Mucosa of stomach (tissue), 1 donor: Measurements from ENCODE around the gene FCHSD1.

Experiments
- H3K27me3 ChIP-seq: one replicate; pipeline ENCODE4 v1.7.0; 2013; ENCODE audit warnings: mild to moderate bottlenecking, low read length; ENCODE audit not compliant: control insufficient read depth, insufficient read depth
- H3K36me3 ChIP-seq: one replicate; pipeline ENCODE4 v1.7.0; 2013; ENCODE audit warnings: low read length; ENCODE audit not compliant: control insufficient read depth, insufficient read depth
- H3K4me1 ChIP-seq: one replicate; pipeline ENCODE4 v1.7.0; 2013; ENCODE audit warnings: mild to moderate bottlenecking, low read length; ENCODE audit not compliant: control insufficient read depth, insufficient read depth
- H3K4me3 ChIP-seq: one replicate; pipeline ENCODE4 v1.7.0; 2013; ENCODE audit warnings: low read length
- H3K9ac ChIP-seq: one replicate; pipeline ENCODE4 v1.7.0; 2013; ENCODE audit warnings: mild to moderate bottlenecking, low read length, moderate library complexity
- H3K9me3 ChIP-seq: one replicate; pipeline ENCODE4 v1.7.0; 2013; ENCODE audit warnings: mild to moderate bottlenecking, low read length, moderate library complexity; ENCODE audit not compliant: control insufficient read depth
- donor health status: Pancreatic carcinoma.

FCHSD1 gene

DNA sequence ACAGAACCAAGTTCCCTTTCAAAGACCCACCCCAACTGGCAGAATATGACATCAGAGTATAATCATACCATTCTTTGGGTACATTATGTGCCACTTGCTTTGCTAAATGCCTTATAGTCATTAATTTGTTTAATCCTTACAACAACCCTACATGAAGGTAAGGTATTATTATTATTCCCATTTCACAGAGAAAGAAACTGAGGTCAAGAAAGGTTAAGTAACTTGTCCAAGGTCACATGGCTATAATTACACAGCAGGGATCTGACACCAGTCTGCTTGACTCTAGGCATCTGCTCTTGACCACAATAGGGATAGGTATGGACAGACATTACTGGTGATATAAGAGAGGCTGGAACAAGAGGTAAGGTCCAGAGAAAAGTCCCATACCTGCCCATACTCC lies 1.2 kb downstream of the FCHSD1 start:
- Histone ChIP-seq H3K4me1 (peaks cover 12% of the 10 kb centered on the region), H3K27me3 (no peaks in the 10 kb centered on the region), H3K4me3 (no peak overlapping the region), H3K9me3 (no peaks in the 10 kb centered on the region), H3K9ac (no peak overlapping the region), H3K36me3 (no peaks in the 10 kb centered on the region)

DNA sequence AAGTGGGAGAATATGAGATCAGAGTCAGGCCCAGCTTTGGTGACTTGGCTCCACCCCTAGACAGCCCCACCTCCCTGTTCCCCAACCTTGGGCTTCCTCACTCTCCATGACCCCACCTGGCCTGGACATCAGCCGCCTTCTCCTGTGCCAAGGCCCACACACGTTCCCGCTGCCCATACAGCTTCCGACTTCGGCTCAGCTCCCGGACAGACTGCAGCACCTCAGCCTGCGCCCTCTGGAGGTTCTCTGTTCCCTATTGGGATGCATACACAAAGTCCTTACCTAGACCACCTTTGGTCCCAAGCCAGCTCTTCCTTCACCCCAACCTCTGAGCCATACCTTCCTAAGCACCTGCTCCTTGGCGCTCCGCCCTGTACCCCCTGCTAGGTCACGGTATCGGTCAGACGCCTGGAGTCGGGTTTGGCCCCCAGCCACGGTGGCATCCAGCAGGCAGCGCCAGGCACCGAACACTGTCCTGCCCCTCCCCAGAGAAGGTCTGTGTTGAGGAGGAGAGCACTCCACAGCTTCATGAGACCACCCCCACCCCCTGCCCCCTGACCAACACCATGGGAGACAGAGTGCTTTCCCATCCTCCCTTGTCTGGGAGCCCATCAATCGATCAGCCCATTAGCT lies 2.0 kb downstream of the FCHSD1 start:
- H3K9ac ChIP-seq, result no peak overlapping the region
- peaks cover 12% of the 10 kb centered on the region for H3K4me1 ChIP-seq
- no peaks in the 10 kb centered on the region for H3K27me3 ChIP-seq
- no peak overlapping the region for H3K4me3 ChIP-seq
- H3K36me3 ChIP-seq, result no peaks in the 10 kb centered on the region
- no peaks in the 10 kb centered on the region for H3K9me3 ChIP-seq

DNA sequence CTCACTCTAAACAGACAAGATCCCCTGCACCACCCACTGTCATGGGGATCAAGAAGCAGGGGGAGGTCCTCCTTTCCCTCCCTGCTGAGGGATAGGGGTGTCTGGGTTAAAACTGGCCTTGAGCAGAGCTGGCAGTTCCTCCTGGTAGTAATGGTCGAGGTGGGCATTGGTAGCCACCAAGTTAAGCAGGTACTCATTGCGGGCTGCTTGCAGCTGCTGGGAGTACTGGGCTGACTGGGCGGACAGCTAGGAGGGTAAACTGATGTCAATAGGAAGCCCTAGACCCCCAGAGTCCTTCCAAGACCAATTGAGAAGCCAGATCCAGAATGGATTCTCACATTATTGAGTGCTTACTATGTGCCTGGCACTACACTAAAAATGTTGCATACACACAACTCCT lies 3.4 kb downstream of the FCHSD1 start:
- H3K4me3 ChIP-seq, result no peak overlapping the region
- H3K4me1 ChIP-seq, result peaks cover 12% of the 10 kb centered on the region
- no peaks in the 10 kb centered on the region for H3K36me3 ChIP-seq
- no peak overlapping the region for H3K9ac ChIP-seq
- no peaks in the 10 kb centered on the region for H3K27me3 ChIP-seq
- no peaks in the 10 kb centered on the region for H3K9me3 ChIP-seq

DNA sequence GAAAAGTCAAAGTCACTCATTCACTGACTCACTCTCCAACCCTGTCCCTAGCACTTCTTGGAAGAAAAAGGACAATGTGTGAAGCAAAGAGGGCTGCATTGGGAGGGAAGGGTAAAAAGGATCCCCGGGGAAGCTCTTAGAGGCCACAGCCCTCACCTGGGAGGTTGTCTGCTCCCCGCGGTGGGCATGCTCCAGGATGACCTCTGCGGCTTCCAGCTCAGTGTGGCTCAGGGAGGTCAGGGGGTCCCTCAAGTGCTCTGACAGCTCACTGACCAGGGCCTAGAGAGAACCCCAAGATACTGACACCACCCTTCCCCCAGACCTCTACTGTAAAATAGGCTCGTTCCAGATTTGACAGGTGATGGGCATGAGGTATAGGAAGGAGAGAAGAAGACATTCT lies 4.0 kb downstream of the FCHSD1 start:
- H3K9me3 ChIP-seq, result no peaks in the 10 kb centered on the region
- H3K4me1 ChIP-seq, result peaks cover 12% of the 10 kb centered on the region
- H3K36me3 ChIP-seq, result no peaks in the 10 kb centered on the region
- no peak overlapping the region for H3K4me3 ChIP-seq
- H3K27me3 ChIP-seq, result no peaks in the 10 kb centered on the region
- no peak overlapping the region for H3K9ac ChIP-seq

DNA sequence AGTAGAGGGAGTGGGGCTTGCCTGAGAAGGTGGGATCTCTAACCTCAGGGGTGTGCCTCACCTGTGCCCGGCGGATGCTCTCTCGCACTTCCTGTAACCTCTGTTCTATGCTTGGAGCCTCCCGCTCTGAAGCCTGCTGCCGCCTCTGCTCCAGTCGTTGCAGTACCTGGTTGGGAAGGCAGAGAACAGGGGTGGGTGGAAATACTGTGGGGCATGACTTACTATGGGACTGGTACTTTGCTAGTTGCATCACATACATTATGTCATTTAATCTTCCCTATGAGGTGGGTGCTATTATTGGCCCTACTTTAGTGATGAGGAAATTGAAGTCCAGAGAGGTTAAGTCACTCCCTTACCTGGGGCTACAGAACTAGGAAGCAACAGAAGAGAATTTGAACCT lies 5.2 kb downstream of the FCHSD1 start:
- Histone ChIP-seq H3K36me3 (no peaks in the 10 kb centered on the region), H3K9me3 (no peaks in the 10 kb centered on the region), H3K4me1 (peaks cover 8% of the 10 kb centered on the region), H3K9ac (no peak overlapping the region), H3K27me3 (no peaks in the 10 kb centered on the region), H3K4me3 (no peak overlapping the region)

DNA sequence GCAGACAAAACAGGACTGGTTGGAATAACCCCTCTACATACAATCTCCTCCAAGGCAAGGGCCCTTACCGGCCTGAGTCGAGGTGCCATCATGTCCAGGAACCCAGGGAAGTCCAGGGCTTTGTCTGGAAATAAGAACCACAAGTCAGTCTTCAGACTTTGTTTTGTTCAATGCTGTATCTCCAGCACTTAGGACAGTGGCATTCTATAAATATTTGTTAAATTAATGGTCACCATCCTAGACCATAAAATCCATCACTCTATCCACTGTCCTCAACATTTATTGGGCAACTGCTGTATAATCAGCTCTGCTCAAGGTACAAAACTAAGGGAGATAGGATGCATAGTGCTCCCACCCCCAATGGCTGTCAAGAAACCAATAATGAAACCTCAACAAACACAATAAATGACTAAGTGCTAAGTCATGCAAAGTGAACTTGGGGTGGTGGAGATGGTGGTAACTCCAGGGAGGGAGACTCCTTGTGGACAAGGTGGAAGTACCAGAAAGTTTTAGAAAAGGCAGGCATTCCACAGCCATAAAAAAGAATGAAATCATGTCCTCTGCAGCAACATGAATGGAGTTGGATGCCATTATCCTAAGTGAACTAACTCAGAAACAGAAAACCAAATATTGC lies 9.5 kb downstream of the FCHSD1 start:
- H3K4me3 ChIP-seq, result no peak overlapping the region
- peaks cover 9% of the 10 kb centered on the region for H3K27me3 ChIP-seq
- H3K9ac ChIP-seq, result no peak overlapping the region
- no peaks in the 10 kb centered on the region for H3K9me3 ChIP-seq
- peaks cover 8% of the 10 kb centered on the region for H3K4me1 ChIP-seq
- no peaks in the 10 kb centered on the region for H3K36me3 ChIP-seq

DNA sequence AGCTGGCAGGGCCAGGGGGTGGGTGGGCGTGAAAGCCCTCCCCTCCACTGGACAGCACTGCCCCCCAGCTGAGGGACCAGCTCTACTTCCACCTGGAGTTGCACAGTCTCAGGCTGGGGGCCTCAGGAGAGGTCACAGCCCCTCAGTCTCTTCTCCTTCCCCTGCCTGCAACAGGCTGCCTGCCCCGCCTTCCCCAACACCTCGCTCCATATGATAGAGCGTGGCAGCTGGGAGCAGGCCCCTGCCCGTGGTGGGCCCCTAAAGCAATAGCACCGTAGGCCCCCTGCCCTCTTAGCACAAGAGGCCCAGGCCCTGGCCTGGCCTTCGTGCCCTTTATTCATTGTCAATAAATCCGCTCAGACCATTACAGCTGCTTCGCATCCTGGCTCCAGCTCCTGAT lies 10.5 kb downstream of the FCHSD1 start:
- H3K4me1 ChIP-seq, result peaks cover 12% of the 10 kb centered on the region
- H3K36me3 ChIP-seq, result no peaks in the 10 kb centered on the region
- no peak overlapping the region for H3K9ac ChIP-seq
- H3K27me3 ChIP-seq, result peaks cover 9% of the 10 kb centered on the region
- no peaks in the 10 kb centered on the region for H3K9me3 ChIP-seq
- H3K4me3 ChIP-seq, result no peak overlapping the region

DNA sequence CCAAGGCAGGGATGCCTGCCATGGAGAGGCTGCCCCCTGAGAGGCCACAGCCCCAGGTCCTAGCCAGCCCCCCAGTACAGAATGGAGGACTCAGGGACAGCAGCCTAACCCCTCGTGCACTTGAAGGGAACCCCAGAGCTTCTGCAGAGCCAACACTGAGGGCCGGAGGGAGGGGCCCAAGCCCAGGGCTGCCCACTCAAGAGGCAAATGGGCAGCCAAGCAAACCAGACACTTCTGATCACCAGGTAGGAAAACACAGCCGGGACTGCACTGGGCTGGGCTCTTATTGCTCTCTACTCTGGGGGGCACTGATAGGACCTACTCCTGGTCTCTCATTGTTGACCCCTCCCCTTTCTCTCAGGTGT lies 11.2 kb downstream of the FCHSD1 start:
- no peaks in the 10 kb centered on the region for H3K9me3 ChIP-seq
- peaks cover 19% of the 10 kb centered on the region for H3K4me1 ChIP-seq
- H3K4me3 ChIP-seq, result no peak overlapping the region
- H3K27me3 ChIP-seq, result peaks cover 9% of the 10 kb centered on the region
- no peaks in the 10 kb centered on the region for H3K36me3 ChIP-seq
- no peak overlapping the region for H3K9ac ChIP-seq

DNA sequence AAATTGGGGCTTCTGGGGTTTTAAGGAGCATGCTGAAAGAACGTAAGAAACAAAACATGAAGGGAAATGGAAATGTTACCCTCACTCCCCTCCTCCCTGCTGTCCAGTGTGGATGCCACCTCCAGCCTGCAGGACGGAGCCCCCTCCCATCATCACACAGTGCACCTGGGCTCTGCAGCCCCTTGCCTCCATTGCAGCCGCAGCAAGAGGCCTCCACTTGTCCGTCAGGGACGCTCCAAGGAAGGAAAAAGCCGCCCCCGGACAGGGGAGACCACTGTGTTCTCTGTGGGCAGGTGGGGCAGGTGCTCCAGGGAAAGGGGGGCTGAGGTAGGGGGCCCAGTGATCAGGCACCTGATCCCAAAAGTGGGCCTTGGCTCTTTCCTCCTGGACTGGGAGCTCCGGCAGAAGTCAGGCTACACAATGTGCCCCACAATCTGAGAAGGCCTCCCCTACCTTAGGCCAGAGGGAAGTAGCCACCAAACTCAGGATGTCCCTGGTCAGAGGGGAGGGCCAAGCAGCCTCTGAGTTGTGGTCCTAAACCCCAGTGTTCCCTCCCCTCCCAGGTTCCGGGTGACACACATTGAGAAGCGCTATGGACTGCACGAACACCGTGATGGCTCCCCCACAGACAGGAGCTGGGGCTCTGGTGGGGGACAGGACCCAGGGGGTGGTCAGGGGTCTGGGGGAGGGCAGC lies 11.7 kb downstream of the FCHSD1 start:
- Histone ChIP-seq H3K9me3 (no peaks in the 10 kb centered on the region), H3K4me1 (peaks cover 21% of the 10 kb centered on the region), H3K36me3 (no peaks in the 10 kb centered on the region), H3K27me3 (peaks cover 9% of the 10 kb centered on the region), H3K9ac (no peak overlapping the region), H3K4me3 (no peak overlapping the region)

DNA sequence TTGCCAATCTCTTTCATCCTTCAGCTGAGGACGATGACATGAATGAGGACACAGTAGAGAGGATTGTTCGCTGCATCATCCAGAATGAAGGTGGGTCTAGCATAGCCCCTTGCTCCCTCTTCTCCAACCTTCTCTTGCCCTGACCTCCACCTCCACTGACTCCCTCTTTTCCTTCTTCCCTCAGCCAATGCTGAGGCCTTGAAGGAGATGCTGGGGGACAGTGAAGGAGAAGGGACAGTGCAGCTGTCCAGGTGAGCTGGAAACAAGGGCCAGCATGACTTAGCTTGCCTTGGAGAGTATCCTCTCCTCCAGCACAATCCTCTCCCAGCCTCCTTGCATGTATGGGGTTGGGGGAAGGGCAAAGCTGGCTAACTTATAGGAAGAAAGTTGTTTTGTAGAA lies 12.4 kb downstream of the FCHSD1 start:
- H3K9ac ChIP-seq, result no peak overlapping the region
- peaks cover 21% of the 10 kb centered on the region for H3K4me1 ChIP-seq
- H3K9me3 ChIP-seq, result no peaks in the 10 kb centered on the region
- peaks cover 9% of the 10 kb centered on the region for H3K27me3 ChIP-seq
- no peaks in the 10 kb centered on the region for H3K36me3 ChIP-seq
- no peak overlapping the region for H3K4me3 ChIP-seq

DNA sequence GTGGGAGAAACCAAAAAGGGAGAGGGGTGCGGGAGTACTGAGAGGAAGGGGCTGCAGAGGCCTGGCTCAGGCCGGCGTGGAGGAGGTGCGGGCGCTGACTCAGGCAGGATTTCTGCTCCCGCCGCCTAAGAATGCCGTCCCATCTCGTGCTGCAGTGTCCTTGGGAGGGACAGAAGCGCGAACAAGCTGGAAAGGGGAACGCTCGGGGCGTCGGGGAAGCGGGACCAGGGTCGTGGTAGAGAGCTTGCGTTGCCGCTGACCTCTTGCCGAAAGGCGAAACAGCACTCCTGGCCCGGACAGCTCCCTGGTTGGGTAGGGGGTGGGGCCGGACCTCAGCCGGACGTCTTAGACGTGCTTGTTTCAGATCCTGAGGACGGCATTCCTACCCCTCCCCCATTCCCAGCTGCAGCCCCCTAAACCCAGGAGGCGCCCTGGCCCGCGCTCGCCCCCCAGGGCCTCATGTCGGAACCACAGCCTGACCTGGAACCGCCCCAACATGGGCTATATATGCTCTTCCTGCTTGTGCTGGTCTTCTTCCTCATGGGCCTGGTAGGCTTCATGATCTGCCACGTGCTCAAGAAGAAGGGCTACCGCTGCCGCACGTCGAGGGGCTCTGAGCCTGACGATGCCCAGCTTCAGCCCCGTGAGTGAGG lies 13.3 kb downstream of the FCHSD1 start:
- H3K4me3 ChIP-seq, result peak overlapping the region; percentile 60
- H3K27me3 ChIP-seq, result peaks cover 9% of the 10 kb centered on the region
- H3K9me3 ChIP-seq, result no peaks in the 10 kb centered on the region
- H3K9ac ChIP-seq, result peak overlapping the region; percentile 87
- no peaks in the 10 kb centered on the region for H3K36me3 ChIP-seq
- peaks cover 21% of the 10 kb centered on the region for H3K4me1 ChIP-seq

DNA sequence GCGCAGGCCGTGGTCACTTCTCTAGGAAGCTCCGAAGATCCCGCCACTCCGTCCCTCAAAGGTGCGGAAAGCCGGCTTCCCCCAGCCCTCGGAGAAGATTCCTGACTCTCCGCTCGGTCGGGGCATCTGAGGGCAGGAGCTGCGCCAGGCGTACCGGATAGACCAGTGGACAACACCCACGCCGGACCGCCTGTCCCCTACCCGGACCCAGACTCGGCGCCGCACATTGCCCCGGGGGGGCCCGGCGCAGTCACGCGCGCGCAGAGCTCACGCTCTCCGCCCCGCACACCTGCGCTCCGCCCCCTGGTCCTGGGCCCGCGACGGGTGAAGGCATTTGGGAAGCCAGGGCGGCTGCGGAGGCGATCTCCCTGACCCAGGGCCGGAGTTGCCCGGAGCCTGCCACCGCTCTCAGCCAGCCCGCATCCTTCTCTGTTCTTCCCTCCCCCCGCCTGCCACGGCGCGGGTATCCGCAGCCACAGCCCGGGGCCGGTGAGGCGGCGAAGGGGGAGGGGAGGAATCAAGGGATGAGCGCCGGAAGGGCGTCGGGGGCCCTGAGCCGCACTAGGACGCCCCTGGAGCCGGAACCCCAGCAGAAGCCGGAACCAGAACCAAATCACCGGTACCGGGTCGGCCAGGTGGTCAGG lies 14.0 kb downstream of the FCHSD1 start:
- H3K4me1 ChIP-seq, result peaks cover 21% of the 10 kb centered on the region

More for the DNA sequence above, 14.0 kb downstream of the FCHSD1 start:
- peak overlapping the region; percentile 87 for H3K9ac ChIP-seq
- H3K36me3 ChIP-seq, result no peaks in the 10 kb centered on the region
- no peaks in the 10 kb centered on the region for H3K9me3 ChIP-seq
- H3K27me3 ChIP-seq, result peaks cover 9% of the 10 kb centered on the region
- H3K4me3 ChIP-seq, result peak overlapping the region; percentile 79
